GM12878 (cell line): ENCODE data around the gene CSMD2. TPM values are rescaled to one million over a fixed set of nuclear protein-coding genes. Genes with fewer than 3 reads are reported as not detected.

Experiments used
- ATAC-seq: fragments of 200-7000 bp; cut with Tn5 transposase; 3 replicates; pipeline ENCODE4 v1.9.1; 2020; ENCODE audit warnings: mild to moderate bottlenecking, moderate library complexity
- BruUV-seq: library from RNA; stranded (reverse); fragments of 400-500 nt; replicated peaks from 2 replicates; lab custom pipeline; 2021; lab: Mats Ljungman, UMichigan
- CTCF ChIA-PET: fragments of 300-600 bp; sonication (Branson Sonifier 250); formaldehyde crosslinking; extraction: SDS; loops from one replicate; lab custom pipeline; 2021; ENCODE audit warnings: inconsistent platforms; lab: Yijun Ruan, JAX
- POLR2A ChIA-PET: fragments of 350-600 bp; formaldehyde crosslinking; extraction: SDS; loops from one replicate; lab custom pipeline; 2021; ENCODE audit warnings: inconsistent platforms; lab: Charles Lee
- RAD21 ChIA-PET: fragments of 300-600 bp; sonication (Branson Sonifier 250); formaldehyde crosslinking; loops from one replicate; lab custom pipeline; 2023; ENCODE audit warnings: antibody characterized with exemption; ENCODE audit not compliant: unreplicated experiment; lab: Charles Lee
- SMC1A ChIA-PET: fragments of 300-600 bp; sonication (Branson Sonifier 250); formaldehyde crosslinking; loops from one replicate; lab custom pipeline; 2023; ENCODE audit not compliant: unreplicated experiment, uncharacterized antibody; lab: Charles Lee
- DNase-seq: peaks from one replicate; pipeline ENCODE4 v3.0.0-alpha.2; 2011; ENCODE audit warnings: low read depth, low spot score
- FAIRE-seq: peaks from 3 replicates; lab custom pipeline; 2011; peaks lifted over from hg19 to GRCh38; lab: Jason Lieb, UNC
- H2AFZ ChIP-seq: 2 replicates; pipeline ENCODE4 v1.6.0; 2011; ENCODE audit warnings: low read depth, low read length, control low read depth; ENCODE audit not compliant: control insufficient read depth
- H3K27ac ChIP-seq: 2 replicates; pipeline ENCODE4 v1.5.1; 2011; ENCODE audit warnings: control low read depth; ENCODE audit not compliant: control insufficient read depth, insufficient read depth
- H3K27me3 ChIP-seq, 2 experiments: replicated peaks in 1 of 2; 2 replicates each; pipeline versions ENCODE4 v1.6.0 to v1.6.1; 2011; ENCODE audit warnings: low read length in 1 of 2; ENCODE audit not compliant: control insufficient read depth in 2 of 2, insufficient read depth in 2 of 2
- H3K36me3 ChIP-seq, 2 experiments: 2 replicates each; pipeline ENCODE4 v1.5.1; 2011; ENCODE audit warnings: low read length in 1 of 2; ENCODE audit not compliant: control insufficient read depth in 2 of 2, insufficient read depth in 2 of 2
- H3K4me1 ChIP-seq: 2 replicates; pipeline ENCODE4 v1.6.1; 2011; ENCODE audit warnings: mild to moderate bottlenecking, low read length, moderate library complexity, mixed read lengths; ENCODE audit not compliant: control insufficient read depth, insufficient read depth
- H3K4me2 ChIP-seq: 2 replicates; pipeline ENCODE4 v1.6.0; 2011; ENCODE audit warnings: control low read depth; ENCODE audit not compliant: control insufficient read depth, insufficient read depth
- H3K4me3 ChIP-seq: fragments of 200-600 bp; sonication (generic); 2 replicates; pipeline ENCODE4 v1.5.1; 2016
- H3K79me2 ChIP-seq: 2 replicates; pipeline ENCODE4 v1.6.0; 2011; ENCODE audit warnings: low read length; ENCODE audit not compliant: control insufficient read depth, insufficient read depth
- H3K9ac ChIP-seq: 2 replicates; pipeline ENCODE4 v1.8.0; 2011; ENCODE audit warnings: low read length, control low read depth, mixed read lengths; ENCODE audit not compliant: control insufficient read depth, insufficient read depth
- H3K9me3 ChIP-seq: replicated peaks from 3 replicates; pipeline ENCODE4 v1.5.1; 2011; ENCODE audit warnings: mild to moderate bottlenecking, low read length; ENCODE audit not compliant: control insufficient read depth, insufficient read depth
- H4K20me1 ChIP-seq: 2 replicates; pipeline ENCODE4 v1.6.0; 2011; ENCODE audit not compliant: control insufficient read depth, insufficient read depth
- BCL11A ChIP-seq: IDR thresholded peaks from 2 replicates; pipeline ENCODE4 v1.6.1; 2011; ENCODE audit warnings: low read depth, low read length
- GATAD2B ChIP-seq: fragments of 450-650 bp; conservative IDR thresholded peaks from 2 replicates; pipeline ENCODE4 v1.6.1; 2017; ENCODE audit warnings: low read depth, mild to moderate bottlenecking, moderate library complexity
- PML ChIP-seq: IDR thresholded peaks from 2 replicates; pipeline ENCODE4 v1.6.1; 2012; ENCODE audit warnings: low read length, inconsistent platforms
- RELA ChIP-seq: fragments of 450-650 bp; IDR thresholded peaks from 2 replicates; pipeline ENCODE4 v1.8.0; 2014; ENCODE audit warnings: borderline replicate concordance; ENCODE audit not compliant: partially characterized antibody
- RFX5 ChIP-seq: IDR thresholded peaks from 2 replicates; pipeline ENCODE4 v1.6.1; 2011; ENCODE audit warnings: low read depth, low read length, improper control_type of control experiment
- SIN3A ChIP-seq: IDR thresholded peaks from 2 replicates; pipeline ENCODE4 v1.6.1; 2012; ENCODE audit warnings: low read depth, low read length, improper control_type of control experiment
- YBX1 ChIP-seq: fragments of 450-650 bp; IDR thresholded peaks from 2 replicates; pipeline ENCODE4 v1.6.1; 2016; ENCODE audit warnings: antibody characterized with exemption
- WGBS: methylation state at CpG from one replicate; pipeline ENCODE4 v1.1.6; 2016; ENCODE audit warnings: low lambda C conversion rate; ENCODE audit not compliant: insufficient replicate concordance, insufficient coverage; ENCODE audit errors: missing lambda C conversion rate; 5-methylcytosine and 5-hydroxymethylcytosine counted together
- in situ Hi-C: fragments of 300-500 bp; cut with MboI; formaldehyde crosslinking; loops from 9 replicates; pipeline ENCODE4 v1.14.3; 2018; ENCODE audit warnings: mixed read lengths
- intact Hi-C: fragments of 100-400 bp; cut with micrococcal nuclease; formaldehyde crosslinking; loops from one replicate; pipeline ENCODE4 v1.14.2; 2022; ENCODE audit not compliant: unreplicated experiment
- polyA plus RNA-seq, 11 experiments: library from polyadenylated mRNA; depleted of rRNA in 4 of 11; unstranded in 6 of 11; stranded (reverse) in 5 of 11; fragments of >200 nt; fragmentation: Nextera tagmentation in 4 of 11; fragmentation: Illumina TruSeq in 1 of 11; extraction: Ambion mirVana in 4 of 11; extraction: Trizol in 1 of 11; gene quantifications; 1 replicate in 1 of 11; 2 replicates in 10 of 11; pipeline versions ENCODE4 v1.2.1 to v1.2.3, GENCODE V29; 2011 to 2016; ENCODE audit warnings: inconsistent platforms in 2 of 11, missing spikeins in 2 of 11, low read depth in 1 of 11
- total RNA-seq, 4 experiments: library from RNA; depleted of rRNA in 3 of 4; stranded (reverse); fragments of >200 nt in 3 of 4; fragmentation: Illumina TruSeq in 1 of 4; extraction: Trizol in 1 of 4; gene quantifications; 2 replicates each; pipeline versions ENCODE4 v1.2.1 to v1.2.3, GENCODE V29; 2013 to 2021
- TF ChIP-seq, protein P1 (sequence below): IDR thresholded peaks from 2 replicates; pipeline ENCODE4 v1.6.1; 2012; ENCODE audit warnings: low read length, inconsistent platforms

The CSMD2 gene
- total and polyA plus RNA-seq, 10 of the 15 experiments (the other 5 are each of a cell fraction or from before 2014, with no cell fraction given) = under 0.01 TPM; not detected in 9

DNA sequence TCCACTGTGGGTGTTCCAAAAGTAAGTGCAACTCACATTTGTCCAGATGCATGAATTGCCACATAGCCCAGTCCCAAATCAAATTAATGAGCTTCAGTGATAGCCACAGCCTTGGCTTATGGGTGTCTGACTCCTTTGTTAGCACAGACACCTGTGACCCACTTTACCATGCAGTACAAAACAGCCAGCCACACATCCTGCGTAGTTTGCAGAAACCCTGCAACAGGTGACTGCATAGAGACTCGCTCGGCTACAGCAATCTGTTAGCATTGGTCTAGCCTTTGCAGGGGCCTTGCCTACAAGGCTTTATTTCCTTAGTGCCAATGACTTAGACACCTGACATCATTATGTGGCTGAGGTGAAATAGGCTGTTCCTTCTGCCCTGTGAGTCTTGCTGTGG is 135.5 kb downstream of the CSMD2 start:
- intact Hi-C loops = no loop called here
- Histone ChIP-seq H3K27me3 (peaks cover 0 to 2% of the 10 kb centered on the region in 2 experiments; a peak in 1 of 4 replicates), H4K20me1 (no peaks in the 10 kb centered on the region), H3K9me3 (no peaks in the 10 kb centered on the region), H3K79me2 (no peaks in the 10 kb centered on the region), H3K4me1 (no peaks in the 10 kb centered on the region), H3K4me2 (no peak overlapping the region), H3K9ac (no peak overlapping the region), H3K4me3 (no peak overlapping the region), H3K36me3 (no peaks in the 10 kb centered on the region), H2AFZ (no peak overlapping the region), H3K27ac (no peak overlapping the region)
- TF ChIP-seq RELA (no peak), YBX1 (no peak), PML (no peak), BCL11A (no peak), GATAD2B (no peak), SIN3A (no peak), RFX5 (no peak)
- TF ChIP-seq, protein P1, sequence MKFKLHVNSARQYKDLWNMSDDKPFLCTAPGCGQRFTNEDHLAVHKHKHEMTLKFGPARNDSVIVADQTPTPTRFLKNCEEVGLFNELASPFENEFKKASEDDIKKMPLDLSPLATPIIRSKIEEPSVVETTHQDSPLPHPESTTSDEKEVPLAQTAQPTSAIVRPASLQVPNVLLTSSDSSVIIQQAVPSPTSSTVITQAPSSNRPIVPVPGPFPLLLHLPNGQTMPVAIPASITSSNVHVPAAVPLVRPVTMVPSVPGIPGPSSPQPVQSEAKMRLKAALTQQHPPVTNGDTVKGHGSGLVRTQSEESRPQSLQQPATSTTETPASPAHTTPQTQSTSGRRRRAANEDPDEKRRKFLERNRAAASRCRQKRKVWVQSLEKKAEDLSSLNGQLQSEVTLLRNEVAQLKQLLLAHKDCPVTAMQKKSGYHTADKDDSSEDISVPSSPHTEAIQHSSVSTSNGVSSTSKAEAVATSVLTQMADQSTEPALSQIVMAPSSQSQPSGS = no peak
- RAD21 ChIA-PET = no interaction called here
- ATAC-seq (no peak), DNase-seq (no peak), FAIRE-seq (no peak)
- in situ Hi-C loops = no loop called here
- WGBS = 7% methylated on average over 3 of the region's 3 CpGs
- SMC1A ChIA-PET = no interaction called here
- POLR2A ChIA-PET = no interaction called here
- BruUV-seq = no TSS peak
- CTCF ChIA-PET = no interaction called here
